Keratinocyte (primary cell): ENCODE data around the gene PITX3. TPM values are rescaled to one million over a fixed set of nuclear protein-coding genes. Genes with fewer than 3 reads are reported as not detected.

Experiments used
- DNase-seq: peaks from one replicate; pipeline ENCODE4 v3.0.0-alpha.2; 2011; ENCODE audit warnings: low read depth, missing footprints, low spot score
- FAIRE-seq: peaks from 2 replicates; lab custom pipeline; 2011; peaks lifted over from hg19 to GRCh38; lab: Jason Lieb, UNC
- H2AFZ ChIP-seq: 2 replicates; pipeline ENCODE4 v1.6.0; 2012; ENCODE audit warnings: low read length, control low read depth, inconsistent platforms; ENCODE audit not compliant: control insufficient read depth
- H3K27ac ChIP-seq: 2 replicates; pipeline ENCODE4 v1.5.1; 2011; ENCODE audit warnings: low read length; ENCODE audit not compliant: control insufficient read depth, insufficient read depth
- H3K27me3 ChIP-seq: 3 replicates; pipeline ENCODE4 v1.6.0; 2011; ENCODE audit warnings: low read length; ENCODE audit not compliant: control insufficient read depth, insufficient read depth; ENCODE audit errors: extremely low read depth
- H3K36me3 ChIP-seq, 2 experiments: 2 replicates in 1 of 2; 3 replicates in 1 of 2; pipeline ENCODE4 v1.5.1; 2011; ENCODE audit warnings: low read length in 2 of 2, mild to moderate bottlenecking in 1 of 2; ENCODE audit not compliant: control insufficient read depth in 2 of 2, insufficient read depth in 2 of 2; ENCODE audit errors: extremely low read depth in 1 of 2
- H3K4me1 ChIP-seq: 3 replicates; pipeline ENCODE4 v1.5.1; 2011; ENCODE audit warnings: low read length; ENCODE audit not compliant: control insufficient read depth, insufficient read depth; ENCODE audit errors: extremely low read depth
- H3K4me2 ChIP-seq: 3 replicates; pipeline ENCODE4 v1.6.0; 2011; ENCODE audit warnings: low read depth, low read length; ENCODE audit not compliant: control insufficient read depth, insufficient read depth; ENCODE audit errors: extremely low read depth
- H3K4me3 ChIP-seq, 3 experiments: fragments of 200-600 bp in 1 of 3; sonication (generic) in 1 of 3; 2 replicates in 2 of 3; 3 replicates in 1 of 3; pipeline ENCODE4 v1.5.1; 2011 to 2016; ENCODE audit warnings: low read length in 3 of 3, mild to moderate bottlenecking in 3 of 3, control low read depth in 2 of 3, inconsistent platforms in 1 of 3, low read depth in 1 of 3, mixed read lengths in 1 of 3, mixed run types in 1 of 3, moderate library complexity in 1 of 3; ENCODE audit not compliant: control insufficient read depth in 2 of 3, insufficient read depth in 2 of 3; ENCODE audit errors: extremely low read depth in 1 of 3
- H3K79me2 ChIP-seq: 2 replicates; pipeline ENCODE4 v1.6.0; 2012; ENCODE audit warnings: low read length; ENCODE audit not compliant: control insufficient read depth, insufficient read depth
- H3K9ac ChIP-seq: 3 replicates; pipeline ENCODE4 v1.6.0; 2011; ENCODE audit warnings: low read length; ENCODE audit not compliant: control insufficient read depth, insufficient read depth; ENCODE audit errors: extremely low read depth
- H3K9me1 ChIP-seq: 3 replicates; pipeline ENCODE4 v1.6.0; 2011; ENCODE audit warnings: low read length; ENCODE audit not compliant: control insufficient read depth, insufficient read depth; ENCODE audit errors: extremely low read depth
- H3K9me3 ChIP-seq: 2 replicates; pipeline ENCODE4 v1.5.1; 2012; ENCODE audit warnings: low read depth, low read length; ENCODE audit not compliant: control insufficient read depth
- H4K20me1 ChIP-seq: 3 replicates; pipeline ENCODE4 v1.6.0; 2011; ENCODE audit warnings: low read length; ENCODE audit not compliant: control insufficient read depth, insufficient read depth; ENCODE audit errors: extremely low read depth
- CTCF ChIP-seq, 3 experiments: IDR thresholded peaks in 1 of 3; conservative IDR thresholded peaks in 1 of 3; optimal IDR thresholded peaks in 1 of 3; 2 replicates in 2 of 3; 3 replicates in 1 of 3; pipeline versions ENCODE3 to v1.5.1; 2011; ENCODE audit warnings: low read length in 3 of 3, mild to moderate bottlenecking in 3 of 3, moderate library complexity in 2 of 3, control low read depth in 1 of 3, inconsistent platforms in 1 of 3; ENCODE audit not compliant: insufficient read depth in 2 of 3; ENCODE audit errors: extremely low read depth in 1 of 3
- EZH2 ChIP-seq: IDR thresholded peaks from one replicate; pipeline ENCODE4 v1.6.1; 2012; ENCODE audit warnings: inconsistent platforms, mild to moderate bottlenecking, low read length, moderate library complexity
- dilution Hi-C: fragments of 300-500 bp; cut with MboI; formaldehyde crosslinking; loops from one replicate; pipeline ENCODE4 v1.7.0; 2020; ENCODE audit warnings: low sequenced_read_pairs; ENCODE audit not compliant: extremely low pct_ligation_motif_present
- polyA plus RNA-seq, 5 experiments: library from polyadenylated mRNA; depleted of rRNA in 3 of 5; stranded (reverse) in 3 of 5; stranded (forward) in 1 of 5; unstranded in 1 of 5; fragments of >200 nt; gene quantifications; 1 replicate in 1 of 5; 2 replicates in 3 of 5; 3 replicates in 1 of 5; pipeline versions ENCODE4 v1.2.1 to v1.2.3, GENCODE V29; 2011 to 2012; ENCODE audit warnings: missing spikeins in 2 of 5, low read depth in 1 of 5, low replicate concordance in 1 of 5

PITX3 gene
- polyA plus RNA-seq, 1 donor (not counting 4 experiments of a cell fraction or from before 2014, with no cell fraction given), result not detected

- Histone ChIP-seq H2AFZ (no peak overlapping the region), H3K79me2 (peaks cover 57% of the 10 kb centered on the region), H3K9ac (no peak overlapping the region), H3K4me3 (no peak overlapping the region), H3K36me3 (no peaks in the 10 kb centered on the region), H3K27me3 (no peaks in the 10 kb centered on the region), H4K20me1 (peaks cover 7% of the 10 kb centered on the region), H3K27ac (peak overlapping the region; percentile 13), H3K9me1 (peaks cover 5% of the 10 kb centered on the region), H3K4me2 (peak overlapping the region; percentile 85), H3K9me3 (no peaks in the 10 kb centered on the region), H3K4me1 (peaks cover 43% of the 10 kb centered on the region)
- dilution Hi-C loops, result no loop called here
- no peak for DNase-seq
- TF ChIP-seq CTCF (optimal IDR thresholded peaks at IDR 0.05 in 1 of 3, IDR thresholded peaks at IDR 0.05 in 1 of 3, conservative IDR thresholded peaks at IDR 0.05 in 1 of 3; ENCODE audit: extremely low read depth in 1 of 3, insufficient read depth in 2 of 3, low read length in 3 of 3), result no peak
- TF ChIP-seq EZH2, result no peak
- FAIRE-seq, result no peak
Measured at GRCh38 chr10:102285133-102285532, 43.8 kb upstream of the PITX3 start.

- no peak for TF ChIP-seq CTCF (optimal IDR thresholded peaks at IDR 0.05 in 1 of 3, IDR thresholded peaks at IDR 0.05 in 1 of 3, conservative IDR thresholded peaks at IDR 0.05 in 1 of 3; ENCODE audit: extremely low read depth in 1 of 3, insufficient read depth in 2 of 3, low read length in 3 of 3)
- no peak for TF ChIP-seq EZH2
- Histone ChIP-seq H4K20me1 (peaks cover 8% of the 10 kb centered on the region), H2AFZ (no peak overlapping the region), H3K27ac (peak overlapping the region; percentile 62), H3K36me3 (no peaks in the 10 kb centered on the region), H3K9me3 (no peaks in the 10 kb centered on the region), H3K79me2 (peaks cover 58% of the 10 kb centered on the region), H3K27me3 (no peaks in the 10 kb centered on the region), H3K4me2 (peak overlapping the region; percentile 85), H3K9me1 (peaks cover 5% of the 10 kb centered on the region), H3K9ac (no peak overlapping the region), H3K4me1 (peaks cover 46% of the 10 kb centered on the region), H3K4me3 (peak overlapping the region in 1 of 3 experiments; percentile 58)
- dilution Hi-C loops, result no loop called here
- FAIRE-seq (no peak), DNase-seq (no peak)
Measured at GRCh38 chr10:102284531-102284930, 43.2 kb upstream of the PITX3 start.
